Smooth muscle cell of the coronary artery (primary cell): ENCODE results near the gene CCDC107. TPM values are rescaled to one million over a fixed set of nuclear protein-coding genes. Genes with fewer than 3 reads are reported as not detected.

Experiments used
- total RNA-seq: library from RNA; depleted of rRNA; stranded (reverse); fragments of >200 nt; gene quantifications from 2 replicates; pipeline ENCODE4 v1.2.3, GENCODE V29; 2014; ENCODE audit warnings: low replicate concordance

The CCDC107 gene, protein sequence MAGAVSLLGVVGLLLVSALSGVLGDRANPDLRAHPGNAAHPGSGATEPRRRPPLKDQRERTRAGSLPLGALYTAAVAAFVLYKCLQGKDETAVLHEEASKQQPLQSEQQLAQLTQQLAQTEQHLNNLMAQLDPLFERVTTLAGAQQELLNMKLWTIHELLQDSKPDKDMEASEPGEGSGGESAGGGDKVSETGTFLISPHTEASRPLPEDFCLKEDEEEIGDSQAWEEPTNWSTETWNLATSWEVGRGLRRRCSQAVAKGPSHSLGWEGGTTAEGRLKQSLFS
- 13.5 and 17.8 TPM in 2 replicates for total RNA-seq

GRCh38 chr9:35658137-35658967 lies at the start of gene CCDC107:
CCDC107 (plus strand) TSS chr9:35658292; CDS start chr9:35658380, 88 bp downstream.

GRCh38 chr9:35618325-35618727 lies 39.8 kb upstream of the CCDC107 start, which contains the start of gene CD72:
CD72 (minus strand) TSS chr9:35618413; CDS start chr9:35618303, 110 bp downstream.

GRCh38 chr9:35650341-35651158 lies 7.5 kb upstream of the CCDC107 start, which contains the start of gene SIT1:
SIT1 (minus strand) TSS chr9:35650931; CDS start chr9:35650853, 78 bp downstream.

GRCh38 chr9:35657546-35658136 lies 451 bp upstream of the CCDC107 start, which contains the start of gene RMRP:
RMRP (minus strand) TSS chr9:35658019.

GRCh38 chr9:35664531-35665470 lies 6.7 kb downstream of the CCDC107 start, which contains the start of gene ARHGEF39:
ARHGEF39 (minus strand) TSS chr9:35665195; CDS start chr9:35665169, 26 bp downstream.

GRCh38 chr9:35673132-35674024 lies 15.3 kb downstream of the CCDC107 start, which contains the start of gene CA9:
CA9 (plus strand) TSS chr9:35673928; CDS start chr9:35673960, 32 bp downstream.

DNA sequence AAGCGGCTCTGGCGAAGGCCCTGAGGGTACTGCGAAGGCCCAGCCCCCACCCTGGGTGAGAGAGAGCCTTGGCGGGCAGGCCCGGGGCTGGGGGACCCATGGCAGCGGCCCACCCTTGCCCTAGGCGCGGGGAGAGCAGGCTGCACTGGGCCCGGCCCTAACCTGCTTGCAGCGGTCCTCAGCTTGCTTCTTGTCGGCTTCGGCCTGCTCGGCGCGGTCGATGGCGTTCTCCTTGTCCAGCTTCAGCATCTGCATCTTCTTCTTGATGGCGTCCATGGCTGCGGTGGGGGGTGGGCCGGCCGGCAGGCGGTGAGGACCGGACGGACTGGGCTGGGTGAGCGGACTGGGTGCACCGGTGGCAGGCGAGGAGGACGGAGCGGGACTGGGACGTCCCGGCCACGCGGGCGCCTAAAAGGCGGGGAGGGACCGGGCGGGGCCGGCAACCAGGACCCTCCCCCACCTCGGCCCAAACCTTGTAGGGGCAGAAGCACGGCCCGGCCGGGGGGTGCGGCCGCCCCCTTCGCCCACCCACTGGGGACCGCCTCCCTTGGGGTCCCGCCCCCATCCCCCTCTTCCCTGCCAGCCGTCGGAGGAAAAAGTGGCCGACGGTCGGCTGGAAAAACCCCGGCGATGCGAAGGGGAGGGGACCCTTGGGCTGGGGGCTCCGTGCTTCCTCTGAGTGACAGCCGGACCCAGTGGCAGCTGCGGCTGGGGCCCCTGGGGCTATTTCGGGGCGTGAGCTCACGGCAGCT lies 31.6 kb downstream of the CCDC107 start, which contains the start of gene TPM2:
Gene TPM2 (minus strand): TSS at position 384 of the 752 bp plus-strand sequence. CDS start 108 bp downstream, at position 276.

Other genes starting within 250 kb of the CCDC107 start
- gene RUSC2, start 168.2 kb upstream of the CCDC107 start, total RNA-seq: 9.1 and 21.3 TPM in 2 replicates
- 5.7 and 18.8 TPM in 2 replicates for gene TESK1, start 53.0 kb upstream of the CCDC107 start, total RNA-seq
- 0.30 and 3.5 TPM in 2 replicates for gene CD72, start 39.9 kb upstream of the CCDC107 start, total RNA-seq
- gene SIT1, start 7.4 kb upstream of the CCDC107 start, total RNA-seq: 0.12 and 0.15 TPM in 2 replicates
- gene RMRP, start 273 bp upstream of the CCDC107 start, total RNA-seq: 21,628 and 54,922 TPM in 2 replicates
- 0.53 TPM in 1 of 2 replicates, not detected in the other for gene ARHGEF39, start 6.9 kb downstream of the CCDC107 start, total RNA-seq
- gene CA9, start 15.6 kb downstream of the CCDC107 start, total RNA-seq: 0.98 TPM in 1 of 2 replicates, not detected in the other
- 835 and 1,197 TPM in 2 replicates for gene TPM2, start 31.6 kb downstream of the CCDC107 start, total RNA-seq
- 309 and 372 TPM in 2 replicates for gene TLN1, start 73.9 kb downstream of the CCDC107 start, total RNA-seq
- 28.4 and 66.7 TPM in 2 replicates for gene CREB3, start 74.4 kb downstream of the CCDC107 start, total RNA-seq
- gene GBA2, start 90.9 kb downstream of the CCDC107 start, total RNA-seq: 23.5 and 27.1 TPM in 2 replicates
- 8.3 and 11.0 TPM in 2 replicates for gene RGP1, start 91.0 kb downstream of the CCDC107 start, total RNA-seq
- not detected in 2 replicates for gene MSMP, start 96.0 kb downstream of the CCDC107 start, total RNA-seq
- gene NPR2, start 133.3 kb downstream of the CCDC107 start, total RNA-seq: 18.7 and 19.5 TPM in 2 replicates
- gene SPAG8, start 154.0 kb downstream of the CCDC107 start, total RNA-seq: 1.2 and 1.3 TPM in 2 replicates
- gene HINT2, start 156.8 kb downstream of the CCDC107 start, total RNA-seq: 11.3 and 37.8 TPM in 2 replicates
- not detected in 2 replicates for gene FAM221B, start 170.4 kb downstream of the CCDC107 start, total RNA-seq
- 1.6 and 2.3 TPM in 2 replicates for gene TMEM8B, start 170.9 kb downstream of the CCDC107 start, total RNA-seq
- not detected in 2 replicates for gene OR13J1, start 212.1 kb downstream of the CCDC107 start, total RNA-seq
- 12.0 TPM in 1 of 2 replicates, not detected in the other for gene HRCT1, start 247.9 kb downstream of the CCDC107 start, total RNA-seq